ENCODE results near the gene SEC14L6. TPM values are rescaled to one million over a fixed set of nuclear protein-coding genes. Genes with fewer than 3 reads are reported as not detected.

The SEC14L6 gene
- total RNA-seq, 1 donor from 2014 or later = not detected

DNA sequence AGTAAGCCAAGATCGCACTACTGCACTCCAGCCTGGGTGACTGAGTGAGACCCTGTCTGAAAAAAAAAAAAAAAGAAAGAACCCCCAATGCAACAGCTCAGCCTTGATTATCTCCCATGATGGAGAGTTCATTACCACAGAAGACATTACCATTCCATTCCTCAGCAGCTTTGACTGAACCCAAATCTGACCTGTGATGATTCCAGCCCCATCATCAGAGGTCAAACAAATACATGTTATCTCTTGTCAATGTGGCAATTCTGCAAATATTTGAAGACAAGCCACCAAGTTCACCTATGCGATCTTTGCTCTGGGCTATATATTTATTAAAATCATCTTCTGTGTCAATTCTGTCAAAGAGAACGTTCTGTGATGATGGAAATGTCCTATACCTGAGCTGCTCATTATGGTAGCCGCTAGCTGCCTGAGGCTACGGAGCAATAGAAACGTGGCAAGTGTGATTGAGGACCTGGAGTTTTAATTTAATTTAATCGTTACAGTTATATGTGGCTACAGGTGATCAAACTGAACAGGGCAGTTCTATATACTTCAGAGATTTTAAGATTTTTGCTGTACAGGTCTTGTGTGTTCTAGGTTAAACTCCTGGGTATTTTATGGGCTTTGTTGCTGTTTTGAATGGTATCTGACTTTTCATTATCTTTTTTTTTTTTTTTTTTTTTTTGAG is 48.9 kb downstream of the SEC14L6 start:
- no peak for DNase-seq (ENCODE audit: low spot score)

DNA sequence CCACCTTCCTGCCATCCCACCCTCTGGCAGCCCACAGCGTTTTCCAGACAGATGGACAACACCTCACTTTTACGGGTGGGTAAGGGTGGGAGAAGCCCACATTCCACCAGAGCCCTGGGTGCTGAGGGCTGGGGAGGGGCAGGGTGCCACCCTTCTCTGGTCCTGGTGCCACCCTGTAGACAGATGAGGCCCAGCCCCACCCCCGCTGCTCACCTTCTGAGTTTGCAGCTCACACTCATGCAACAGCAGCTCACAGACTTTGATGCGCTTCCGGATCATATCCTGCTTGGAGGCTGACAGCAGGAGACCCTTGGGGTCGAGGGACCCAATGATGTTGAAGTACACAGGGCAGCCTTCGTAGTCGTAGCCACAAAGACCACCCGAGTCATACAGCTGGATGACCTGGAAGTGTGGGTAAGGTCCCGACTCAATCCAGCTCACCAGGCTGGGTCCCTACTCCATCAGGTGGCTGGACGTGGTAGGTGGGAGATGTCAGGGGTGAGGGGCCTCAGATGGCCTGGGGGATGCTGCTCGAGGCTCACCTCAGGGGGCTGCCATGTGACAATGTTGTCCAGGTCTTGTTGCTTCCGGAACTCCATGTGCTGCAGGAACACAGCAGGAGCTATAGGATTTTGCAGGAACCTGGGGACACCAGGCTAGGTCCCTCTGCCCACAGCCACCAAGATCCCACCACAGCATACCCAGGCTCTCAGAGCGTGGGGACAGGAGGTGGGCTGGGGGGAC is 51.3 kb downstream of the SEC14L6 start:
- no peak for DNase-seq (ENCODE audit: low spot score)

DNA sequence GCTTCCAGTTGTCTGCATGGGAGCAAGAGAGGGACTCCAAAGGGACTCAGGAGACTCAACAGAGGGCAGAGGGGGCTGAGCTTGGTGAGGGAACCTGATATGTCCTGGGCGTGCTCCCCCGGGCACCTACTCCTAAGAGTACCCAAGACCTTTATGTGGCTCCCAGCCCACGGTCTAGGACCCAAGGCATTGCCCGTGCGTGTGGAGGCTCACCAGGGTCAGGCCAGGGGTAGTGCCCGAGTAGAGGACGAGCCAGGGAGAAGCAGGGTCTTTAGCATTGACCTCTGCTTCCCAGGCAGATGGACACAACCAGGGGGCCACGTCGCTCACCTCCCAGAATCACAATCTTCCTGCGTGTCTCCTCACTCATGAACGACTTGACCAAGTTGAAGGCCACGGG is 54.4 kb downstream of the SEC14L6 start:
- no peak for DNase-seq (ENCODE audit: low spot score)

DNA sequence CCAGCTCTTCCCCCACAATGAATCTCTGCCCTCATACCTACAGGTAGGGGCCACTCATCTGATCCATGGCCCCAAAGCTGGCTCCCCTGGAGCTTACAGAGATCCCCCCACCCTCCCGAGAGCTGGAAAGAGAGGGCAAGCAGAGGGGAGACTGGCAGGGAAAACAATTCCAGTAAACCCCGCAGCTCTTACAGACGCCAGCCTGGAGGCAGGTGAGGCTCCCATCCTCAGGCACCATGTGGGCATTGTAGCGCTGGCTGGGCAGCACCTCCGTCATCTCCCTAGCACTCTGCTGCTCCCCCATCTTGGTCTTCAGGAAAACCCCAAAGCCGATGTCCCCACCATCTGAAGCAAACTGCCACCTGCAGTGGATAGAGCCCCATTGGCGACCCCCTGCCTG is 55.2 kb downstream of the SEC14L6 start:
- DNase-seq (ENCODE audit: low spot score) = no peak

DNA sequence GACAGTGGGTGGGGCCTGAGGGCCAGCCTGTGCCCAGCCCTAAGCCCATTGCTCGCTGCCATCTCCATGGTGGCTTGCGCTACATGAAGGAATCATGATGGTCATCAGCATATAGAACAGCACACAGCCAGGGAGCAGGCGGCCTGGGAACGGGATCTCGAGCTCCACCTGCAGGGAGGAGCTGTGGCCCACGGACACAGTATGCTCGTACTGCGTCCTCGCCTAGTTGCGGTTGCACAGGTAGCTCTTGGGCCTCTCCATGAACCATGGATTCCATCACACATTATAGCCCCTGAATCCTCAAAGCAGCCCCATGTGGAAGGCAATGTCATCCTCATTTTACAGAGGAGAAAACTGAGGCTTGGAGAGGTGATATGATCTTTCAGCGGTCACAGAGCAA is 56.1 kb downstream of the SEC14L6 start:
- no peak for DNase-seq (ENCODE audit: low spot score)

DNA sequence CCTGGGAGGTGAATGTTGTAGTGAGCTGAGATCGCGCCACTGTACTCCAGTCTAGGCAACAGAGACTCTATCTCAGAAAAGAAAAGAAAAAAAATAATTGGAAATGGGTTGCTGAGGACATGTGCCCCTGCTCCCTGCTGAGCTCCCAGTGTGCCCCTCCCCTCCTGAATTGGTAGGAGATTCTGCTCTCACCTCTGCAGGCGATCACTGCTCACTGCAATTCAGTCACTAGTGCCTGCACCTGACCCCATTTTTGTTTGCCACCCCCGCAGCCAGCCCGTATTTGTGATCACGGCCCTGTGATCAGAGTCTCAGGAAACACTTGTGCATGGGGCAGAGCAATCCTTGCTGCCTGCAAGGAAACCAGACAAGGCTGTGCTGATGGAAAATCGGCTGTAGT is 58.4 kb downstream of the SEC14L6 start:
- DNase-seq (ENCODE audit: low spot score) = no peak

DNA sequence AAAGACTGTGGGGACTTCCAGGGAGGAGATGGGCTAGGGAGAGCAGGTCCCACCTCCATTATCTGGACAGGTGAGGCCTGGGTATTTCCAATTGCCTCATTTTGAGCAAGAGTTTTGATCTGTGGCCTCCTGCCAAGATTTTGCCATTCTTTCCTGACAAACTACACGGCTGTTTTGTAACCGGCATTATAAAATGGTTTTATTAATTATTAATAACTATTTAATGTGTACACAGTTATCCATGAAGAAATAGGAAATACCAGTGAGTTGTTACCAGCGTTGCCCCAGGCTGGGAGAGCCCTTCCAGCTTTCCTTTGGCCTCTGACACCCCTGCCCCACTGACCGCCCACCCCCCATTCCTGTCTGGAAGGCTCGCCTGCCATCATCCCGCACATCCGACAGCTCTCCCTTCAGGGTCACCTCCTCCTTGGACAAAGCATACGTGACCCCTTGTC is 59.9 kb downstream of the SEC14L6 start:
- no peak for DNase-seq (ENCODE audit: low spot score)

DNA sequence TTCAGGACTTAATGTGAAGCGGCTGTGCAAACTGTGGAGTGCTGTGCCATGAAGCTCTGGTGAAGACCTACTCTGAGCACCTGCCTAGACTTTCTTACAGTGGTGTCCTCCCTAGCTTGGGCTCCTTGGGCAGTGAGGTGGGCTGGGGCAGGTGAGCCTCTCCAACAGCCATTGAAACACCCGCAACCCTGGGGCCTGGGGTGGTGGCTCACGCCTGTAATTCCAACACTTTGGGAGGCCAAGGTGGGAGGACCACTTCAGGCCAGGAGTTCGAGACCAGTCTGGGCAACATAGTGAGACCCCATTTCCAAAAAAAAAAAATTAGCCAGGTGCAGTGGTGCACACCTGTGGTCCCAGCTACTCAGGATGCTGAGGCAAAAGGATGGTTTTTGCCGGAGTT is 60.4 kb downstream of the SEC14L6 start:
- no peak for DNase-seq (ENCODE audit: low spot score)

DNA sequence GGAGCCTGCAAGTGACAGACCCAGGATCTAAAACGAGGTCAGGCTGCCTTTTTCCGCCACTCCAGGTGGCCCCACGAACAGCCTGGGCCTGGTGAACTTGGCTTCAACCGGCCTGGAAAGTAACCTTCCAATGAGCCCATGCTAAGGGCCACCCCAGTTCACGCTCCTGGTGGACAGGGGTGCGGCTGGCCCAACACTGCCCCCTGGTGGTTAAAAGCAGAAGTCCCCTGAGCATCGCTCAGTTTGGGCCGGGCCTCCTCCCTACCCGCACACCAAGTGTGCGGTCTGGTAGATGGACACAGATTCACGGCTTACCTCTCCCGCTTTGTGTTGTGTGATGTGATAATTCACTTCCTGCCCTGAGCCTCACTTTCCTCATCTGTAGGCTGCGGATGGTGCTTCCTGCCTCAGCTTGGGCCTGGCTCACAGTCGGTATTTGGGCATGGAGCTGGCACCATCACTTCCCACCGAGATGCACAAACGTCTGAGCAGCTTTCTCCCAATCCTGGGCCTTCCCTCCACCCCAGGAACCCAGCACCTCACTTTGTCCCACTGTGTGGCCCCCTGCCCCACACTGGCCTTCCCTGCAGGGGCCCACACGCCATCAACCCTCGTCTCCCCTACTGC is 61.1 kb downstream of the SEC14L6 start:
- no peak for DNase-seq (ENCODE audit: low spot score)

DNA sequence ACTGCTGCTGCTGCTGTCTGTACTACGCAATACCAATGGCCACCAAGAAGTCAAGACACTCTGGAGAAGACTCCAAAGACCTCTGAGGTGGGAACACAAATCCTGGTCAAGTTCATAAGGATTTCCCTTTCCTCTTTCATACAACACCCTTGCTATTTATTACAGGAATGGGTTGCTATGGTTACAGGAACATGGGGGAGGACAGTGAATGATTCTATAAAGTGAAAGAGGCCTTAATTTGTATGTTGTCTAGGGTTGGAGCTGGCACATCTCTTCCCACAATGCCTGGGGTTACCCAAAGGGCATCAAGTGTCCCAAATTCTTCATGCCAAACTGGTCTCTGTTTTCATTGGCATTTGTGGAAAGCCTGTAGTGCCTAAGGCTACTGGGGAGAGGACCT is 63.4 kb downstream of the SEC14L6 start:
- no peak for DNase-seq (ENCODE audit: low spot score)

DNA sequence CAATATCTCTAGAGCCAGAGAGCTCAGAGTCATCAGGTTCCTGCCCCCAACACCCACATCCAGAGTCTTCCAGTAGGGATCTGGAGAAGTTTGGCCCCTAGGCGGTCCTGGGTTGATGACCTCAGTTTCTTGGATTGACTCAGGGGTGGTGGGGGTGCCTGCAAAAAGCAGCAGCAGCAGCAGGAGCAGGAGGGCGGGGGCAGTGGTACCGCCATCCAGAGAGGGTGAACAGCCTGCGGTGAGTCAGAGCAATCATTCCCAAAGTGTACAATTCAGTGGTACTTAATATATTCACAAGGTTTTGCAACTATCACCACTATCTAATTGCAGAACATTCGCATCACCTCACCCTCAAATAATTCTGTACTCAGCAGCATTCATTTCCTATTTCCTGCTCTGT is 64.8 kb downstream of the SEC14L6 start:
- DNase-seq (ENCODE audit: low spot score) = no peak

DNA sequence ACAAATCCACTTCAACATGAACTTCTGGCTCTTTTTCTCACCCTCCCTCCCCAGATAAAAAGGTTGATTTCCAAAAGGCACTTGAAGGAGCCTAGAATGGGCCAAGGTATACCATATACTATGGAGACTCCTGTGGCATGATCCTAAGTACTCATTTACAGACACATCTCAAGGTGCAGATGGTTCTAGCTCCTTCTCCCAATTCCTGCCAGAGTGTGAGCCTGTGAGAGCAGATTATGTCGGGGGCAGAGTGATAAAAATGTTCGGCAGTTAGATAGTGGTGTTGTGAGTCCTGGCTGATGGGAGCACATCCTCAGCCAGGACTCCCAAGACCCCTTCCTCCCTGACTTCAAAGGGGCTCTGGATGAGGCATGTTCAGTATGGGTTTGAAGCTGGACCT is 66.6 kb downstream of the SEC14L6 start:
- no peak for DNase-seq (ENCODE audit: low spot score)

DNA sequence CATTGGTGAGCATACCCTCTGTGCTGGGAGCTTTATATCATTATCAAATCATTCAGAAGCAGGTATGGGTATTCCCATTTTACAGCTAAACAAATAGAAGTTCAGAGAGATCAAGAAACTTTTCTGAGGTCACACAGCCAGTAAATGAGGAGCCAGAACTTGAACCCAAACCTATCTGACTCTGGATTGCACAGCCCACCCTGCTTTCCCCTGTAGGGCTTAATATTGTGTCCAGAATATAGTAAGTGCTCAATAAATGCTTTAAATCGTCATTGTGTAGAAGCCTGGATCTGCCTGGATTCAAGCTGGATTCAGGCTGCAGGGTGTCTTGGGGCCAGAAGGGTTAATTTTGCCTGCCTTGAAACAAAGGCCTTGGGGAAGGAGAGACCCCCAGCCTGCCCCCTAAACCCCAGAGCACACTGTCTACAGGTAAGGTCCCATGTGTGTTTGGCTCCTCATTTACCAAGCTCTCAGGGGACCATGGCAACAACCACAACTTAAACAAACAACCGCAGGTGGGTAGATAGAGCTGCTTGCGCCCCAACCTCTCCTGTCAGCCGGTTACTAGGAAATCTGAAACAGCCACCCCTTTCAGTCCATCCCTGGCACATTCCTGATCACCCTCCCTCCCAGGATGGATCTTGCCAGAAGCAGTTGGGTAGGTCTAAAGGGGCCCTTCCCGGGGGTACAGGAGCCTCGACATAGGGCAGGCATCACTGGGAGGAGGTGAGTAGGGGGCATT is 71.7 kb downstream of the SEC14L6 start:
- no peak for DNase-seq (ENCODE audit: low spot score)

DNA sequence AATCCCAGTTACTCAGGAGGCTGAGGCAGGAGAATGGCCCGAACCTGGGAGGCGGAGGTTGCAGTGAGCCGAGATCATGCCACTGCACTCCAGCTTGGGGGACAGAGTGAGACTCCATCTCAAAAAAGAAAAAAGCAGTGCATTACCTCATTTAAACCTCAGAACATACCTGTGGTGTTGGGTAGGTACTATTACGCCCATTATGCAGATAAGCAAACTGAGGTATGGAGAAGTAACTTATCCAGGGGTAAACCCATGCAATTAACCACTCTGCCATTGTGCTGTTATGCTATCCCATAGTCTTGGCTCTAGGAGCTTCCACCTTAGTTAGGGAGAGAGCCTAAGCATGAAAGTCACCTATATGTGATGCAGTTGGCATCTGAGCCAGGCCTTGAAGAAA is 72.4 kb downstream of the SEC14L6 start:
- no peak for DNase-seq (ENCODE audit: low spot score)

DNA sequence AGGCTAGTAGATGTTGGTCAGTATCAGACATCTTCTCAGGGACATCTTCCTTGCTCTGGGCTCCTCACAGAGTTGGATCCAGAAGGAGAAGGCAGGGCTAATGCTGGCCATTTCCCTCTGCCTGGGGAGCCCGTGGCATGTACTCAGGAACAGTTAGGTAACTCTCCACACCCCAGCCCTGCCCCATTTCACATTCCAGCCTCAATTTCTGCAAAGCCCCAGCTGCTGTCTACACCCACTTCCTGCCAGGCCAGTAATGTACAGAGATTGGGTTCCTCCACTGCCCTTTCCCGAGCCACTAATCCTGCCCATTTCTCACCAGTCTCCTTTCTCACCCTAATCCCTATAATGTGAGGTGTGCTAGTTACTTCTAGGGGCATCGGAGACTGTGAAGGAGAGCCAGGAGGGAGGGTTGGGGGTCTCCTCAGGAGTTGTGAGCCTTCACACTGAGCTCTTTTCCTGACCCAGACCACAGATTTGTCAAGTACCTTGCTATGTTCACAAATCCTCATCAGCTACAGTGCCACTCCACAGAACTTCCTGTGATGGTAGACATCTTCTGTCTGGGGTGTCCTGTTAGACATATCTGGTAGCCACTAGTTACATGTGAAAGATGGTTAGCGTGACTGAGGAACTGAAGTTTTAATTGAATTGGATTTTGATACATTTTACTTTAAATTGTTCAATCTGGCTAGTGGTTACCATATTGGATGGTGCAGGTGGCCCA is 73.4 kb downstream of the SEC14L6 start:
- no peak for DNase-seq (ENCODE audit: low spot score)

Other genes with a start within 250 kb of the SEC14L6 start
- 25.8 TPM for gene TBC1D10A, start 219.8 kb downstream of the SEC14L6 start, total RNA-seq
- gene SF3A1, start 189.8 kb downstream of the SEC14L6 start, total RNA-seq = 119 TPM
- 0.77 TPM for gene CCDC157, start 189.7 kb downstream of the SEC14L6 start, total RNA-seq
- gene RNF215, start 159.3 kb downstream of the SEC14L6 start, total RNA-seq = 9.1 TPM
- gene SEC14L2, start 149.7 kb downstream of the SEC14L6 start, total RNA-seq = 3.4 TPM
- 13.3 TPM for gene MTFP1, start 121.0 kb downstream of the SEC14L6 start, total RNA-seq
- gene SEC14L3, start 74.7 kb downstream of the SEC14L6 start, total RNA-seq = not detected
- not detected for gene SEC14L4, start 41.0 kb downstream of the SEC14L6 start, total RNA-seq
- not detected for gene GAL3ST1, start 27.9 kb upstream of the SEC14L6 start, total RNA-seq
- gene PES1, start 45.2 kb upstream of the SEC14L6 start, total RNA-seq = 59.4 TPM
- gene TCN2, start 60.4 kb upstream of the SEC14L6 start, total RNA-seq = 46.5 TPM
- 3.7 TPM for gene SLC35E4, start 89.0 kb upstream of the SEC14L6 start, total RNA-seq
- gene DUSP18, start 121.1 kb upstream of the SEC14L6 start, total RNA-seq = 6.8 TPM
- 1.4 TPM for gene OSBP2, start 148.1 kb upstream of the SEC14L6 start, total RNA-seq